ENCODE data around the gene NKAIN4. TPM values are rescaled to one million over a fixed set of nuclear protein-coding genes. Genes with fewer than 3 reads are reported as not detected.

Gene NKAIN4
- total RNA-seq, 1 donor from 2014 or later: not detected

DNA sequence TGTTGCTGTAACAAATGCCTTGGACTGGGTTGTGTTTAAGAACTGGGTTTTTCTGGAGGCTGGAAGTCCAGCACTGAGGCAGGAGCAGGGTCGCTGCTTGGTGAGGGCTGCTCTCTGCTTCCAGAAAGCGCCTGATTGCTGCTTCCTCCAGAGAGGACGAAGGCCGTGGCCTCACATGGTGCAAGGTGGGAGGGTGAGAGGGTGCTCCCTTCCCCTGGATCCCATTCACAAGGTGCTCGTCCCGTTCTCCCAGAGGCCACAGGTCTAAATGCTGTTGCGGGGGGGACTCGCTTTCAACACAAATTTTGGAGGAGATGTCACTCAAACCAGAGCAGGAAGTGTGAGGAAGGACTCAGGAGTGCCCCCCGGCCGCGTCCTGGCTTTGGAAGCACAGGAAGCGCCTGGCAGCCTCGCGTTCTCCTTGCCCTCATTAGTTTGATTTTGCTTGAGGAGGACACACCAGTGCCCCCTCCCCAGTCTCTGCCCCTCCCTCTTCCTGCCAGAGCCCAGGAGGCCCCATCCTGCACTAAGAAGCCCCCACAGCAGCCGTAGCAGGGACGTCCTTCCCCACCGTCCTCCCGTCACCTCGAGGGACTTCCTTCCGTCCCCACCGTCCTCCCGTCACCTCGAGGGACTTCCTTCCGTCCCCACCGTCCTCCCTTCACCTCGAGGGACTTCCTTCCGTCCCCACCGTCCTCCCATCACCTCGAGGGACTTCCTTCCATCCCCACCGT lies 7.7 kb upstream of the NKAIN4 start:
- TF ChIP-seq, protein P1, sequence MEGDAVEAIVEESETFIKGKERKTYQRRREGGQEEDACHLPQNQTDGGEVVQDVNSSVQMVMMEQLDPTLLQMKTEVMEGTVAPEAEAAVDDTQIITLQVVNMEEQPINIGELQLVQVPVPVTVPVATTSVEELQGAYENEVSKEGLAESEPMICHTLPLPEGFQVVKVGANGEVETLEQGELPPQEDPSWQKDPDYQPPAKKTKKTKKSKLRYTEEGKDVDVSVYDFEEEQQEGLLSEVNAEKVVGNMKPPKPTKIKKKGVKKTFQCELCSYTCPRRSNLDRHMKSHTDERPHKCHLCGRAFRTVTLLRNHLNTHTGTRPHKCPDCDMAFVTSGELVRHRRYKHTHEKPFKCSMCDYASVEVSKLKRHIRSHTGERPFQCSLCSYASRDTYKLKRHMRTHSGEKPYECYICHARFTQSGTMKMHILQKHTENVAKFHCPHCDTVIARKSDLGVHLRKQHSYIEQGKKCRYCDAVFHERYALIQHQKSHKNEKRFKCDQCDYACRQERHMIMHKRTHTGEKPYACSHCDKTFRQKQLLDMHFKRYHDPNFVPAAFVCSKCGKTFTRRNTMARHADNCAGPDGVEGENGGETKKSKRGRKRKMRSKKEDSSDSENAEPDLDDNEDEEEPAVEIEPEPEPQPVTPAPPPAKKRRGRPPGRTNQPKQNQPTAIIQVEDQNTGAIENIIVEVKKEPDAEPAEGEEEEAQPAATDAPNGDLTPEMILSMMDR (IDR thresholded peaks at IDR 0.05; ENCODE audit: borderline replicate concordance): no peak
- no peak overlapping the region for H3K27ac ChIP-seq (replicated peaks)
- H3K27me3 ChIP-seq (ENCODE audit: low read depth): peaks cover 89% of the 10 kb centered on the region
- DNase-seq: no peak
- H3K4me3 ChIP-seq: no peak overlapping the region
- H3K36me3 ChIP-seq: no peaks in the 10 kb centered on the region
- no peaks in the 10 kb centered on the region for H3K4me1 ChIP-seq
- intact Hi-C loops (cut with micrococcal nuclease): no loop called here
- no peaks in the 10 kb centered on the region for H3K9me3 ChIP-seq (replicated peaks)

DNA sequence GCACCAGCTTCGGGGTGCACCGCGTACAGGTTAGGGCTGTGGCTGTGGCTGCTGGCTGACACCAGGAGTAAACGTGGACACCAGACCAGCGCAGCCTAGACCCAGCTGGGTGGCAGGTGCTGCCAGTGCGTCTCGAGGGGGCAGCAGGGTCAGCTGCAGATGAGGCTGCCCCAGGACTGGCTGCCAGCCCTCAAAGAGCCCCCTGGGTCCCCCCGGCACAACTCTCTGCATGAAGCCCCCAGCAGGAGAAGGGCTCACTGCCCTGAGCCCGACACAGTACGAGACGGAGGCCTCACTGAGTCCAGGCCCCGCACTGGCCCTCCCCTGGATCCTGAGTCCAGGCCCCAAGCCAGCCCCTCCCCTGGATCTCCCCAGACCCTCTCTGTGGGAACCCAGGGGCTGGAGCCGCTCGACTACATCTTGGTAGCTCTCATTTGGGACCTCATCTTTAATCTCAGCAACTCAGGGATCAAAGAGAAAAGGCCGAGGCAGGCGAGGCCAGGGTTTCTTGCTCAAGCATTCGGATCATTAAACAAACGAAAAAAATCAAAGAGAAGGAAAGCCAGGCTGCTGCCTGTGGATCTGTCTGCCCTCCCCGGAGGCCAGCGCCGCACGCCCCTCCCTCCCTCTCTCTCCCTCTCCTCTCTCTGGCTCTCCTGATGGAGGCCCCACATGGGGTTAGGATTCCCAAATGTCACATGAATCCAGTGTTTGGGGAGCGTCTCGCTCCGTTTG lies 7.0 kb upstream of the NKAIN4 start:
- Histone ChIP-seq H3K27me3 (ENCODE audit: low read depth) (peaks cover 91% of the 10 kb centered on the region), H3K4me1 (no peaks in the 10 kb centered on the region), H3K9me3 (replicated peaks) (no peaks in the 10 kb centered on the region), H3K36me3 (no peaks in the 10 kb centered on the region), H3K4me3 (no peak overlapping the region), H3K27ac (replicated peaks) (no peak overlapping the region)
- intact Hi-C loops (cut with micrococcal nuclease): no loop called here
- DNase-seq: no peak
- TF ChIP-seq, protein P1 (IDR thresholded peaks at IDR 0.05; ENCODE audit: borderline replicate concordance): no peak

DNA sequence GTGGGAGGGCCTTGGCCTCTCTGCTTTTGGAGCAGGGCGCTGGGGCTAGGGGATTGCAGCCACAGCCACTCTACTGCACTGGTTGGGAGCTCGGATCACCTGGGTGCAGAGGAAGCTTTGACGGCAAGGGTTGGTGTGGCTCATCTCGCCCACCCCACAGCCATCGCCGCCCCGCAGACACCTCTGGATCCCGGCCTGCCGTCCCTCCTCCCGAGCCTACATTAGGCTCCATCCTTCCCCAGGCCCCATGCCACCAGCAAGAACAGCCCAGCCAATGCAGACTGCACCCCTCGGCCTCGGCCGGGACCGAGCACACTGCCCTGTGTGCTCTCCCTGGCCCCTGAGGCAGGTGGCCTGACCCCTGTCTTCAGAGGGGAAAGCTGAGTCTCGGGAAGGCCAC lies 6.3 kb upstream of the NKAIN4 start:
- Histone ChIP-seq H3K9me3 (replicated peaks) (no peaks in the 10 kb centered on the region), H3K4me1 (no peaks in the 10 kb centered on the region), H3K36me3 (no peaks in the 10 kb centered on the region), H3K27me3 (ENCODE audit: low read depth) (peaks cover 91% of the 10 kb centered on the region), H3K27ac (replicated peaks) (no peak overlapping the region), H3K4me3 (no peak overlapping the region)
- intact Hi-C loops (cut with micrococcal nuclease): no loop called here
- no peak for DNase-seq
- TF ChIP-seq, protein P1 (IDR thresholded peaks at IDR 0.05; ENCODE audit: borderline replicate concordance): no peak

DNA sequence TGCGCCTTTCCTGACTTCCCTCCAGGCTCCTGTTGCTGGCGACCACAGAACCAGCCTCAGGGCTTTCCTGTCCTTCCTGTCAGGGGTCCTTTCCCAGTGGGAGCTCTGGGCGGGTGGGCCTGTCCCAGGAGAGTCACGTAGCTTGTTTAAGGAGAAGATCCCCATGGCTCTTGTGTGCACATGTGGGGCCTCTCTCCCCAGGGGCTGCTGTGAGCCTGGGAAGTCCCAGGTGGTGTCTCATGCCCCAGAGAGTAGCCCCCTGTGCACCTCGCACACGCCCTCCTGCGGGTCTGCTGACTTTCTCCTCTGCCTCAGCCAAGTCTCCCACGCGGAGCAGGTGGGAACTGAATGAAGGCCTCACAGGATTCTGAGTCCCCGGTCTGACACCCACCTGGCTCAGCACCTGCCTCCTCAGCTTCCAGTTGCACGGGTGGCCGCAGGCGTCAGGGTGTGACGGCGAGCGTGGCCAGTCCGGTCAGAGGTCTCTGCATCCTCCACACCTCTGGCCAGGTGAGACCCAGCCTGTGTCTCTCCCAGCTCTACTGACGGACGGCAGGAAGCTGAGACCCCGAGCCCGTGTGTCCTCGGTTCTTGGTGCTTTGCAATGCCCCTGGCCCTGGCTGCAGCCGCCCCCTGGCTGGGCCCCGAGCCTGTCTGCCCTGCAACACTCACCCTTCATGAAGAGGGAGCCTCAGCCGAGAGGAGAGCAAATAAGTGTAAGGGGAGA lies 5.6 kb upstream of the NKAIN4 start:
- Histone ChIP-seq H3K27me3 (ENCODE audit: low read depth) (peaks cover 91% of the 10 kb centered on the region), H3K4me1 (no peaks in the 10 kb centered on the region), H3K27ac (replicated peaks) (no peak overlapping the region), H3K4me3 (no peak overlapping the region), H3K36me3 (no peaks in the 10 kb centered on the region), H3K9me3 (replicated peaks) (no peaks in the 10 kb centered on the region)
- TF ChIP-seq, protein P1 (IDR thresholded peaks at IDR 0.05; ENCODE audit: borderline replicate concordance): no peak
- intact Hi-C loops (cut with micrococcal nuclease): no loop called here
- DNase-seq: no peak

DNA sequence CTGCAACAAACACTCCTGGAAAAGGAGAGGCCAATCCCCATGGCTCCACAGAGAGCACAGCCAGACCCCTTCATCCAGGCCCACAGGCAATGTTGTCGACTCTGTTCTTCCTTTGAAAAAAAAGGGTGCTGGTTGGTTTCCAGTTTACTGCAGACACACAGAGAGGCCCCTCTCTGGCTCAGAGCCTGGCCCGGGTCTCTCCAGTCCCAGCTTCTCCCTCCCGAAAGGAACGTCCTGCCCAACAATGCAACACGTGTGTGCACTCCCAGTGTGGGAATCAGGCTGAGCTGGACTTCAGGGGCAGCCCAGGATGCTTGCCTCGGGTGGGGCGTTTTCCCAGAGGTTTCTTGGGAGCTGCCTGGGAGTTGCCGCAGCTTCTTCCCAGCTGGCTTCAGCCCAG lies 4.5 kb upstream of the NKAIN4 start:
- no peaks in the 10 kb centered on the region for H3K9me3 ChIP-seq (replicated peaks)
- no peak overlapping the region for H3K27ac ChIP-seq (replicated peaks)
- intact Hi-C loops (cut with micrococcal nuclease): no loop called here
- TF ChIP-seq, protein P1 (IDR thresholded peaks at IDR 0.05; ENCODE audit: borderline replicate concordance): no peak
- H3K36me3 ChIP-seq: no peaks in the 10 kb centered on the region
- no peak overlapping the region for H3K4me3 ChIP-seq
- peaks cover 91% of the 10 kb centered on the region for H3K27me3 ChIP-seq (ENCODE audit: low read depth)
- peaks cover 11% of the 10 kb centered on the region for H3K4me1 ChIP-seq
- DNase-seq: no peak
